DMS153 (cell line): ENCODE data around the gene OR3A2.
"Not testable (repeated sequence)": the region's sequence is repeated elsewhere in the genome, so short reads cannot be mapped to it uniquely, and the experiment has no call there.

Source experiments
- DNase-seq: peaks from one replicate; lab custom pipeline; 2025; lab: John Stamatoyannopoulos, UW

Gene OR3A2

DNA sequence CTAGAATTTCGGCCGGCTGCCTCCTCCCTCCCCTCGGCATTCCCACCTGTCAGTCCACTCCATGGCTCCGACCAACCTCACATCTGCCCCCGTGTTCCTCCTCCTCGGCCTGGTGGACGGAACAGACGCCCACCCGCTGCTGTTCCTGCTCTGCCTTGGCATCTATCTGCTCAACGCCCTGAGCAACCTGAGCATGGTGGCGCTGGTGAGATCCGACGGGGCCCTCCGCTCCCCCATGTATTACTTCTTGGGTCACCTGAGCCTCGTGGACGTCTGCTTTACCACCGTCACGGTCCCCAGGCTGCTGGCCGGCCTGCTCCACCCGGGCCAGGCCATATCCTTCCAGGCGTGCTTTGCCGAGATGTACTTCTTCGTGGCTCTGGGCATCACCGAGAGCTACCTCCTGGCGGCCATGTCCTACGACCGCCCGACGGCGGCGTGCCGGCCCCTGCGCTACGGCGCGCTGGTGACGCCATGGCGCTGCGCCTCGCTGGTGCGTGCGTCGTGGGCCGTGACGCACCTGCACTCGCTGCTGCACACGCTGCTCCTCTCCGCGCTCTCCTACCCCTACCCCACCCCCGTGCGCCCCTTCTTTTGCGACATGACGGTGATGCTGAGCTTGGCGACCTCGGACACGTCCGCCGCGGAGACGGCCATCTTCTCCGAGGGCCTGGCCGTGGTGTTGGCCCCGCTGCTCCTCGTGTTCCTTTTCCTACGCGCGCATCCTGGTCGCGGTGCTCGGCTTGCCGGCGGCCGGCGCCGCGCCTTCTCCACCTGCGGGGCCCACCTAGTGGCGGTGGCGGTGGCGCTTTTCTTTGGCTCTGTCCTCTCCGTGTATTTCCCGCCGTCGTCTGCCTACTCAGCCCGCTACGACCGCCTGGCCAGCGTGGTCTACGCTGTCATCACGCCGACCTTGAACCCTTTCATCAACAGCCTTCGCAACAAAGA, at the start of gene OR3A2:
TSS of gene OR3A2 (minus strand) at position 440 of the 948 bp plus-strand sequence.
- DNase-seq, result no peak

DNA sequence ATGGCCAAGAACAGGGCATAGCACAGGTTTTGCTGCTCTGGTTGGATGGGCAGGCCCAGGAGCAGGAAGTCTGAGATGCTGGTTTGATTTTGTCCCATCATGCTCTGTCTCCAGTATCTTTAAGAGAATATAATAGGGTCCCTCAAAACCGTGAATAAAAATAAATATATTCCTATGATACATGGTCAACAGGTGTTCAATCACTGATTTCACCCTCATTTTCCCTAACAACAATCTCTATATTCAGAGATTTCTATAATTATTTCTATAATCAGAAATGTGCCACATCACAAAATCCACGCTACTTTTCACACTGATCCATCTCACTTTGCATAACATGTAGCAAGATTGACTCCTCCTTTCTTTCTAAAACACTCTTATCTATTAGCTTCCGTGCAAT, 47.6 kb upstream of the OR3A2 start, which contains the start of gene OR1E2:
TSS of gene OR1E2 (minus strand) at position 101 of the 400 bp plus-strand sequence. CDS start at position 101, 0 bp downstream.
- no peak for DNase-seq

DNA sequence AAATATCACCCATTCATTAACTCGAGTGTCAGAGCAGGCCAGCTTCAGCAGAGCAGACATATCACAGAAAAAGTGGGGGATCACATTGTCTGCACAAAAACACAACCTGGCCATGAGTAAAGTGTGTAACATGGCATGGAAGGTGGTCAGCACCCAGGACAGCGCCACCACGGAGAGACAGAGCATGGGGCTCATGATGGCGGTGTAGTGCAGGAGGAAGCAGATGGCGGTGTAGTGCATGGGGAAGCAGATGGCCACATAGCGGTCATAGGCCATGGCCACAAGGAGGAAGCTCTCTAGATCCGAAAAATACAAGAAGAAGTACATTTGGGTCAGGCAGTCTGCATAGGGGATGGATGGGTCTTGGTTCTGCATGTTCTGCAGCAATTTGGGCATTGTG, 47.1 kb upstream of the OR3A2 start:
- DNase-seq, result not testable (repeated sequence)

DNA sequence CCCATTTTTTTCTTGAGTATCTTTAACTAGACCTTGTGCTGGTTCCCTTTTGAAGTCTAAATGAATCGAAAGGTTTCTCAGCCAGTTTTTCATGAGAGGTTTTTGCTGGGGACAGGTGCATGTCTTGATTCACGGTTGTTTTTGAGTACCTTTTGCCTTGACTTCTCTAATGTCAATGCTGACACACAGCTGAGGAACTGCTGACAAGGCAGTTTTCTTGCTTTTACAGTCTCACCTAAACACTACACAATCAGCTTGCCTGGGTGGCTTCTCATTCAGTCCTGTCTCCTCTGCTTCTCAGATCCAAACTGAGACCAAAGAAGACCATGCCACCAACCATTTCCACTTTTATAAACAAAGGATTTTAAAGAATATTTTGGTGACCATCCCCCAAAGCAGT, 32.1 kb upstream of the OR3A2 start:
- no peak for DNase-seq

DNA sequence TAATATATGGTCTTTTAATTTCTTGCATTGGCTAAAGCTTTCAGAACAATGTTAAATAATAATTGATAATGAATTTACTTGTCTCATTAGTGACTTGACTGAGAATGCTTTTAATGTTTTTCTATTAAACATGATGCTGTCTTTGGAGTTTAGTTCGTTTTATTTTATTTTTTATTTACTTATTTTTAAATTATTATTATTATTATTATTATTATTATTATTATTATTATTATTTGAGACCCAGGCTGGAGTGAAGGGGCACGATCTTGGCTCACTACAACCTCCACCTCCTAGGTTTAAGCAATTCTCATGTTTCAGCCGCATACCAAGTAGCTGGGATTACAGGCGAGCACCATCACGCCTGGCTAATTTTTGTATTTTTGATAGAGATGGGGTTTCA, 29.5 kb upstream of the OR3A2 start:
- no peak for DNase-seq

DNA sequence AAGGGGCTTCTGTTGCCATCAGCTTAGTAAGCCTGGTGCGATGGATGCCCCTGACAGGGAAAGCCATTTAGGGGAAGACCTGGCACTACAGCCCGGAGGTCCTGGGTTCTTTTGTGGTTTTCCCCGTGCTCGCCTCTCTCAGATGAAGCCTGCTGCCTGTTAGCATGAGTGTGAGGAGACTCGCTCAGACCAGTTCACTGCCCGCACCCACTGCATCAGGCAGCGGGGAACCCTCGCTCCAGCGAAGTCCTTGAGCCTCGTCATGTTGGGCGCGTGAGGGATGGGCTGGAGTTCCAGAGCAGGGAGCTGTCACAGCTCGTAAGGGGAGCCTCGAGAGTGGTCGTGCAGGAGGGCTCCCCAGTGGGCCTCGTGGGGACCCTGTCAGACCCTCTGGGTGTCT, 26.1 kb upstream of the OR3A2 start:
- DNase-seq, result not testable (repeated sequence)

DNA sequence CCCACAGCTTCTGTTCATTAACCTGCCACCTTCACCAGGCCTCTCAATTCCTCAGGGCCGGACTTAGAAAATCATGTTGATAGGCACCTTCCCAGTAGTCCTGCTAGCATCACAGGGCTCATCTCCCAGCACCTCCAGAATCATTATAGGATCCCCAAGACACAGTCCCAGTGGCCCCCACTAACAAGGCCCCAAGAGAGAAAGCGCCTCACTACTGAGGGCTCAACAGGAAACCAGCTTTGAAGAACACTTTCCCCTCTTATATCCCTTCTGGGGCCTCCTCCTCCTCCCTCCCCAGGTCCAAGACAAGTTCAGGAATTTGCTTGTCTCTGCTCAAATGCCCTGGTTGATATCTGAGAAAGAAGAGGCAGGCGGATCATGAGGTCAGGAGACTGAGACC, 25.0 kb upstream of the OR3A2 start, which contains the start of gene OR3A3:
TSS of gene OR3A3 (plus strand) at position 301 of the 400 bp plus-strand sequence.
- DNase-seq, result no peak

DNA sequence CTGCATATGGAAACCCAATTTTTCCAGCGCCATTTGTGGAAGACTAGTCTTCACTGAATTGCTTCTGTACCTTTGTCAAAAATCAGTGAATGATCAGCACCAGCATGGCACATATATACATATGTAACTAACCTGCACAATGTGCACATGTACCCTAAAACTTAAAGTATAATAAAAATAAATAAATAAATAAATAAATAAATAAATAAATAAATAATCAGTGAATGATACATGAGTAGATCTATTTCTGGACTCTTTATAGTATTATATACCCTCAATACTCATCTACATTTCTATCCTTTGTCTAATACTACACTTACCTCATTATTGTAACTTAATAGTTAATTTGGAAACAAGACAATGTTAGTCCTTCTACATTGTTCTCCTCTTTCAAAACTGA, 17.7 kb upstream of the OR3A2 start:
- not testable (repeated sequence) for DNase-seq

DNA sequence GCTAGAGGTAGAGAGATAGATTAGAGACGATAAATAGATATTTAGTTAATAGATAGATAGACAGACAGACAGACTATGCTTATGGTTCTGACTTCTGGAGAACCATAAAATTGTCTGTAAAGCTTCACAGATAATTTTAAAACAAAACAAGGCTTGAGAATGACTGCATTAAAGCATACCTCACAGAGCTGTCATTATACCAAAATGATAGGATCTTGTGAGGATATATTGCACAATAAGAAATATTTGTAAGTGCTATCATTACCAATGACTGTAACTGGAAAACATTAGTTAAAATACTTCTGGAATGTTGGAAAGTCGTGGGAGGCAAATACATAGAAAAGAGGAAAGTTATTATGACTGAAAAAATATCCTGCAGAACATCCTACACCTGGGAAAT, 15.7 kb upstream of the OR3A2 start:
- DNase-seq, result no peak

DNA sequence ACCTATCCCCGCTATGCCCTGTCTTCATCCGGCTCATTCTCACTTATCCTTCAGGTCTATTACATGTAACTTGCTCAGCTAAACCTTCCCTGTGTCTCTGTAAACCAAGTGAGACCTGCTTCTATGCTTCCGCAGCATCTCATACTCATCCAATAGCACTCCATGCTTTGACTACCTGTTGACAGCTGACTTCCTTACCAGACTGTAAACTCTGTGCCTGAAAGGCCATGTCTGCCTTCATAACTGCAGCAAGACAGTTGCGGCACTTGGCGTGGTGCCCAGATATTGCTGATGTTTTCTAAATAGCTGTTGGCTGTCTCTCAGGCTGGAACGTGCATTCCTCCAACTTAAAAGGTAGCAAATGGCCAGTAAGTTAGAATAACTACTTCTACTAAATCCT, 13.9 kb upstream of the OR3A2 start:
- DNase-seq, result no peak

DNA sequence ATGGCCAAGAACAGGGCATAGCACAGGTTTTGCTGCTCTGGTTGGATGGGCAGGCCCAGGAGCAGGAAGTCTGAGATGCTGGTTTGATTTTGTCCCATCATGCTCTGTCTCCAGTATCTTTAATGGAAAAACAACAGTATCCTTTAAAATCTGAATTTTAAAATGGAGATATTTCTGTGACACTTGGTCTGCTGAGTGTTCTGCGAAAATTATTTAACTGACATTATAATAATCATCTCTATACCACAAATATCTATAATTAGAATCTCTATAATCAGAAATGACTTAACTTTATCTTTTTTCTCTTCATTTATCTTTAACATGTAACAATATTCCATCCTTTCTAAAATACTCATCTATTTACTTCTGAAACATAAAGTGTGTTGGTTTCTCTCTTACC, 12.2 kb upstream of the OR3A2 start, which contains the start of gene OR1E1:
TSS of gene OR1E1 (minus strand) at position 101 of the 400 bp plus-strand sequence. CDS start at position 101, 0 bp downstream.
- no peak for DNase-seq

DNA sequence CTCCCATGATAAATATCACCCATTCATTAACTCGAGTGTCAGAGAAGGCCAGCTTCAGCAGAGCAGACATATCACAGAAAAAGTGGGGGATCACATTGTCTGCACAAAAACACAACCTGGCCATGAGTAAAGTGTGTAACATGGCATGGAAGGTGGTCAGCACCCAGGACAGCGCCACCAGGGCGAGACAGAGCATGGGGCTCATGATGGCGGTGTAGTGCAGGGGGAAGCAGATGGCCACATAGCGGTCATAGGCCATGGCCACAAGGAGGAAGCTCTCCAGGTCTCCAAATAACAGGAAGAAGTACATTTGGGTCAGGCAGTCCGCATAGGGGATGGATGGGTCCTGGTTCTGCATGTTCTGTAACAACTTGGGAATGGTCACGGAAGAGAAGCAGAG, 11.7 kb upstream of the OR3A2 start:
- DNase-seq, result not testable (repeated sequence)

DNA sequence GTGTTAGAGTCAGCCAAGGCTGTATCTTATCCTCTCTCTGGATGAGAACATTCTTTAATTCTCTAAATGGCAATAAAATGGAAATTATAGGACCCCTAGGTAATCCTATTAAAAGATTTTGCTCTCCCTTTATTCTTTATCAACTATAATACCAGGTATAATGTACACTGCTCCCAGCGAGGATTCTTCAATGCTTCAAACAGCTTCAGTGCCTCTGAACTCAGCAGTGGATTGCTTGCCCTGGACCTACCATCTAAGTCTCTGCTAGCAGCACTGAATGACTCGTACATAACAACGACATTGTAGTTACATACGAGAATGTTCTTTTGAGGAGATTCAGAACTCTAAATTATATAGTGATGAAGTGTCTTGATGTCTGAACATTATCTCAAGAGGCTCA, 3.7 kb upstream of the OR3A2 start:
- DNase-seq, result no peak

DNA sequence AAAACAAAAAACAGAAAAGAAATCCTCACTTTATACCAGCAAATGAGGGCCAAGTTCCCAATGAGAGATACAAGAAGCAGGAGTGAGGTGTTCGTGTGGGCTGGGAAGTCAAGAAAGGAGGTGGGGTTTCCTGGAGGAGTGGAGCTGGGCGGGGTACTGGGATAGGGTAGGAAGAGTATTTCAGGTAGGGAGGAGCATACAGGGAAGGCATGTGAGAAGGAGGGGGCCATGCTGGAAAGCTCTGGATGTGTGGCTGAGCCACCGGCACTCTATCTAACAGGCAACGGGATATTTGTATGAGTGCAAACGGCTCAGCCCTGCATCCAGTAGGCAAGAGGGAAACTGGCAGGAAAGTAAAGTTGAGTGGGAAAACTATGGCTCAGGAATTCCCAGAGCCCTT, 4.2 kb downstream of the OR3A2 start:
- DNase-seq, result no peak

DNA sequence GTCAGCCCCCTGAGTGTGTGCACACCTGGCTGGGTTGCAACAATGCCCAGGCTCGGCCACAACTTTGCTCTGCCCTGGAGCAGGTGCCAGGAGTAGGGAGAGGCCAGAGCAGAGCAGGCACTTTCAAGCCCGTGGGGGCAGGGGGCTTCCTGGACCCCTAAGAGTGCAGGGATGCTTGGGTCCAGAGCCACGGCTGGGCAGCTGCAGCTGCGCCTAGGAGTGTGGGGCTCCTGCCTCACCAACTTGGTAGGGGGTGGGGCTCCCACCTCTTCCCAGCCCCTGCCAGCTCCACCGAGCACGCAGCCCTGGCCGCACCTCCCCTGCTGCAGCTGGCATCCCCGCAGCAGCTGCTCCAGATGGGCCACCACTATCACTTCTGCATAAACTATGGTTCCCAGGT, 7.8 kb downstream of the OR3A2 start:
- DNase-seq, result no peak

DNA sequence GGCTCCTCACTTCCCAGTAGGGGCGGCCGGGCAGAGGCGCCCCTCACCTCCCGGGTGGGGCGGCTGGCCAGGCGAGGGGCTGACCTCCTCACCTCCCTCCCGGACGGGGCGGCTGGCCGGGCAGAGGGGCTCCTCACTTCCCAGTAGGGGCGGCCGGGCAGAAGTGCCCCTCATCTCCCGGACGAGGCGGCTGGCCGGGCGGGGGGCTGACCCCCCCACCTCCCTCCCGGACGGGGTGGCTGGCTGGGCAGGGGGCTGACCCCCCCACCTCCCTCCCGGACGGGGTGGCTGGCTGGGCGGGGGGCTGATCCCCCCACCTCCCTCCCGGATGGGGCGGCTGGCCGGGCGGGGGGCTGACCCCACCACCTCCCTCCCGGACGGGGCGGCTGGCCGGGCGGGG, 14.9 kb downstream of the OR3A2 start:
- not testable (repeated sequence) for DNase-seq

DNA sequence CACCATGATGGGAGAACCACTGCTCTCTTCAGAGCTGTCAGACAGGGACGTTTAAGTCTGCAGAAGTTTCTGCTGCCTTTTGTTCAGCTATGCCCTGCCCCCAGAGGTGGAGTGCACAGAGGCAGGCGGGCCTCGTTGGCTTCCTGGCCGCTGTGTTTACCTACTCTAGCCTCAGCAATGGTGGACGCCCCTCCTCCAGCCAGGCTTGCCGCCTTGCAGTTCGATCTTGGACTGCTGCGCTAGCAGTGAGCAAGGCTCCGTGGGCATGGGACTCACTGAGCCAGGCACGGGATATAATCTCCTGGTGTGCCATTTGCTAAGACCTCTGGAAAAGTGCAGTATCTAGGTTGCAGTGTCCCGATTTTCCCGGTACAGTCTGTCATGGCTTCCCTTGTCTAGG, 43.3 kb downstream of the OR3A2 start:
- DNase-seq, result not testable (repeated sequence)

DNA sequence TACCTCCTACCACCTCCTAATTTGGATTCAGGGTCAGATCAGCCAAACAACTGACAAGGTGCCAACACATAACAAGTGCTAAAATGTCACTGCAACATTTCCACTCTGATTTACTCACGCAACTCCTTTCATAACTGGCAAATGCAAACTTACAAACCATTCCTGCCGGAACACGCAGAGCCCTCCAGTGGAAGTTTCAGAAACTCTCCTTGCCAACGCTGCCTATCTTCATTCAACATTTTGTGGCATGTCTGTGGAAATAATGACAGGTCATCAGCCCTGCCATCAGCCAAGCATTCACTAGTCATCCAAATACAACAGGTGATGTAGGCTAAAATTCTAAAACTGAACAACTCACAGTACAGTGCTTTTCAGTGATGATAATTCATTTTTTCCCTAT, 50.2 kb downstream of the OR3A2 start:
- DNase-seq, result no peak

DNA sequence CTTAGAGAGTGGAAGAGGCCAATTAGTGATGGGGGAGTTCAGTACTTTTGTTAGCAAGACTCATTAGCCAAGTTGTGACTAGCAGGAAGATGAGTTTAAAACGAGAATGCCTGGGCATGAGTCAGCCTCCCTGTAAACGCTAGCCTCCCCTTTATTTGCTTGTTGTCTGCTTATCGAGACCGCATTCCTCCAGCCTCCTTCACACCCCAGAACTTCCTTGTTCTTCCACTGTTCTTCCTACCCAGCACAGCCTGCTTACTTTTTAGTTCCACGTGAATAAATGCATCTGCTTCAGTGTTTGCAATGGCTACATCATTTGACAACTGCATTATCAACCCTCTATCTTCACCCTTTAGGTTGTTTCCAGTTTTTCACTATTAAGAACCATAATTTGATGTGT, 67.8 kb downstream of the OR3A2 start:
- no peak for DNase-seq

DNA sequence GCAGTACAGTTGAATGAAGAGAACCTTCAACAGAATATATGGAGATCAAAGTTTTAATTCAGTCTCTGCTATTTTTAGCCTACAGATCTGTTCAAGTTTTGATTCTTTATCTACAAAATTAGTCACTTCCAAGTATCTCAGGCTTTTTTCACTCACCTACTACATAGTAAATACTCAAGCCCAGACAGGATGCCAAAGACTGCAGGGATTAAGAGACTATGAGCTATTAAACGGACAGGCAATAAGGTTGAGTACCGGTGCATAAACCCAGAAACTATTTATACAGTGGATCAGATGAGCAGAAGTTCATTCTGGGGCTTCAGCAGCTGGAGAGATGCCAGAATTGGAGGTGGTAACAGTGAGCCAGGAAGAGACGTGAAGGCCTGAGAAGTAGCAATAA, 69.3 kb downstream of the OR3A2 start:
- no peak for DNase-seq

DNA sequence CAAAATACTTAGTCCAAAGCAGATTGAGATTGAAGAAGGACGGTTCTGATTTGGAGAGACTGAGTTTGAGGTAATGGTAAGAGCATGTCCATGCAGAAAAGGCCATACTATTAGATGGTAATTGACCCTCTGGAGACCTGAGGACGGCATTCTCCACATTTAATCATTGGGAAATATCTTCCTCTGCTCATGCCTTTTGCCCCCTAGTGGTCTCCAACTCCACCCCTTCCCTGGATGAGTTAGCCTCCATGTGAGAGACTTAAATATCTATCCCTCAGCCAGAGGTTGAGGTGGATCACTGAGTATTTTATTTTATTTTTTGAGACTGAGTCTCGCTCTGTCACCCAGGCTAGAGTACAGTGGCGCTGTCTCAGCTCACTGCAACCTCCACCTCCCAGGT, 77.5 kb downstream of the OR3A2 start:
- DNase-seq, result no peak

DNA sequence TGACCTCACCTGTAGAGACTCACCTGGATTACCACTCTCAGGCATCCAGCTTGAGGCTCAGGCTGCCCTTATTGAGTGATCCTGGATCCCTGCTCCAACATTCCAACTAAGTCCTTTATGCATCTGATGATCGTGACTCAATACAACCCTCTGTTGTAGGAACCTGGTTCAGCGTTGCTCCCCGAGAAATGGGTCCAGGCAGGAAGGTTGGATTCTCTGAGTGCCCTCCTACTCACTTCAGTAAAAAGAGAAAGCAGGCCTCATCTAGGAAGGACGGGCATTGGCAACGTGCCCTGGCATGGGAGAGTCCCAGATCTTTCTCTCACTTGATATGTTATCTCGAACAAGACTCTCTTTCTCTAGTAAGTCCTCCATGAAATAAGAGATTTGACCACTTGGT, 87.8 kb downstream of the OR3A2 start, which contains the start of gene OR3A1:
TSS of gene OR3A1 (minus strand) at position 101 of the 400 bp plus-strand sequence. CDS start 5,778 bp downstream, outside the sequence.
- no peak for DNase-seq

DNA sequence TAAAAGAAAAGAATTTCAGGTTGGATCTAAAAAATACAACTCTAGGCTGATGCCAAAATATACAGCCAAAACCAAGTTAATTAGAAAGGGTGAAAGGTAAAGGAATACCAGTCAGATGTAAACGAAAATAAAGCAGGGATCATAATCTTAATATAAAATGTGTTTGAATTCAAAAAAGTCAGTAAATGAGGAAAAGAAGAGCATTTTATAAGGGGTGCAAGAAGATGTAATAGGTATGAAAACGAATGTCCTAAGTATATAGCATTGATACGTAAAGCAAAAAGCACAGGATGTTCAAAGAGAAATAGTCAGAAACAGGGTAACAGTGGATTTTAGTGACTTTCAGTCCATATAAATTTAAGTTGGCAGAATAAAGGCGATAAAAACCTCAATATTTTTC, 90.5 kb downstream of the OR3A2 start:
- no peak for DNase-seq
